Erythroblast (primary cell): ENCODE data around the gene PCDHA1.

Experiments used
- GATA1 ChIP-seq: IDR thresholded peaks from 2 replicates; pipeline ENCODE4 v1.6.1; 2011; ENCODE audit warnings: low read depth, mild to moderate bottlenecking, control low read depth, low read length, moderate library complexity
- POLR2A ChIP-seq: IDR thresholded peaks from 2 replicates; pipeline ENCODE4 v1.6.1; 2011; ENCODE audit warnings: mild to moderate bottlenecking, low read length

DNA sequence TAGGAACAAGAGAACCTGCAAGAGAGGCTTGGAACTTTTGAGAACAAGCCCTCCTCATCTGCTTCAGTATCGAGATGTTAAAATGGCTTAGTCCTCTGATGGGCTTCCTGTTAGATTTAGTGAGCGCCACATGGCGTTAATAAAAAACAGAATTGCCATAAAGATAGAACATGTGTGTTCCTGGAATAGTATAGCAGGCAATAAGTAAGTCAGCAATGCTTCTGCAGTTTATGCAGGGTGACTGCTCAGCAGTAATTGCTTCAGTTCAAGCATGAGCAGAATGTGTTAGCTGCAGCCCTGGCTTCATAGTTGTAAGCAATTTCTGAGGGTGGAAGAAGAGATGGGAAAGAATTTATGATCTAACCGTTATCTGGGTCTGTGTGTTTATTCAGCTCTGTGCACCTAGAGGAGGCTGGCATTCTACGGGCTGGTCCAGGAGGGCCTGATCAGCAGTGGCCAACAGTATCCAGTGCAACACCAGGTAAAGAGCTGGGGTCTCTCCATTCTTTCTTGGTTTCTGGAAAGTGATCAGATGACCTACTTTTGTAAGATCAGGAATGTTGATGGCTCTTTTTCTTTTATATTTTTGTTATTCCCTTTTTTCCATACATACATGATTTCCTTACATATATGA is 196.3 kb downstream of the PCDHA1 start:
- no peak for TF ChIP-seq POLR2A
- no peak for TF ChIP-seq GATA1
